Thyroid gland (tissue), 4 donors: ENCODE measurements around the gene RUVBL1. TPM values are rescaled to one million over a fixed set of nuclear protein-coding genes. Genes with fewer than 3 reads are reported as not detected.

Experiments
- DNase-seq, 2 donors: peaks; one replicate each; pipeline ENCODE4 v3.0.0-alpha.2; 2019
- H3K27ac ChIP-seq, 3 donors: fragments of 200-600 bp; sonication (generic); 1 replicate in 2 of 3; 2 replicates in 1 of 3; pipeline ENCODE4 v1.5.1; 2016 to 2019; ENCODE audit warnings: mild to moderate bottlenecking in 1 of 3, moderate library complexity in 1 of 3
- H3K27me3 ChIP-seq: fragments of 200-600 bp; sonication (generic); one replicate; pipeline ENCODE4 v1.5.1; 2019
- H3K36me3 ChIP-seq, 2 donors: fragments of 200-600 bp; sonication (generic); one replicate each; pipeline ENCODE4 v1.5.1; 2016 to 2019
- H3K4me1 ChIP-seq, 2 donors: fragments of 200-600 bp; sonication (generic); one replicate each; pipeline ENCODE4 v1.5.1; 2017 to 2019
- H3K4me3 ChIP-seq, 3 donors: fragments of 200-600 bp; sonication (generic); replicated peaks in 1 of 3; 1 replicate in 2 of 3; 2 replicates in 1 of 3; pipeline ENCODE4 v1.5.1; 2016; ENCODE audit warnings: mild to moderate bottlenecking in 1 of 3
- H3K9me3 ChIP-seq: fragments of 200-600 bp; sonication (generic); one replicate; pipeline ENCODE4 v1.5.1; 2017
- POLR2A ChIP-seq, 2 donors: fragments of 450-650 bp; IDR thresholded peaks; one replicate each; pipeline ENCODE4 v1.6.1; 2017; ENCODE audit warnings: antibody characterized with exemption in 2 of 2, mild to moderate bottlenecking in 2 of 2, moderate library complexity in 1 of 2
- WGBS, 2 donors: methylation state at CpG; one replicate each; pipeline ENCODE4 v1.1.5; 2017; 5-methylcytosine and 5-hydroxymethylcytosine counted together
- intact Hi-C: fragments of 100-400 bp; cut with DNase I; formaldehyde crosslinking; loops from one replicate; pipeline ENCODE4 v1.15.1; 2023
- total RNA-seq, 4 donors: library from RNA; depleted of rRNA; stranded (reverse); fragments of >200 nt; gene quantifications; one replicate each; pipeline ENCODE4 v1.2.3, GENCODE V29; 2016
- TF ChIP-seq, protein P1 (sequence below), 6 experiments: fragments of 200-600 bp in 3 of 6; fragments of 450-650 bp in 3 of 6; sonication (generic) in 3 of 6; IDR thresholded peaks; one replicate each; pipeline ENCODE4 v1.5.1; 2016 to 2019; ENCODE audit warnings: antibody characterized with exemption in 6 of 6, mild to moderate bottlenecking in 2 of 6, inconsistent platforms in 1 of 6, moderate library complexity in 1 of 6

The RUVBL1 gene
- total RNA-seq, 4 donors from 2014 or later = 23.4 to 44.1 (median 29.6) TPM

DNA sequence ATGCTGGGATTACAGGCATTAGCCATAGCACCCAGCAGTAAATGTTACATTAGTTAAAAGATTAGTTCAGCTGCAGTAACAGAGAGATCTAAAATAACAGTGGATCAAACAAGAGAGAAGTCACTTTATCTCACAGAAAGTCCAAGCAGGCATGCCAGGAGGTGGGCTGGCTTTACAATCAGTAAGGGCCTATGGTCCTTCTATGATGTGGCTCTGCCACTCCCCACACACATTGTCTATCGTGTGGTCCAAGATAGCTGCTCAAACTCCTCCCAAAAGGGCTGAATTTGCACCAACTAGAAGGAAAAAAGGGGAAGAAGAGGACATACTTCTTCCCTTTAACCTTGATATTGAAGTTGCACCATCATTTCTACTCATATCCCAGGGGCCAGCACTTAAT is 4.6 kb upstream of the RUVBL1 start:
- DNase-seq = no peak
- Histone ChIP-seq H3K36me3 (no peaks in the 10 kb centered on the region), H3K4me1 (peaks cover 0 to 1% of the 10 kb centered on the region in 2 donors), H3K27me3 (no peaks in the 10 kb centered on the region), H3K4me3 (no peak overlapping the region), H3K9me3 (no peaks in the 10 kb centered on the region), H3K27ac (no peak overlapping the region)
- intact Hi-C loops = no loop called here
- TF ChIP-seq, protein P1, sequence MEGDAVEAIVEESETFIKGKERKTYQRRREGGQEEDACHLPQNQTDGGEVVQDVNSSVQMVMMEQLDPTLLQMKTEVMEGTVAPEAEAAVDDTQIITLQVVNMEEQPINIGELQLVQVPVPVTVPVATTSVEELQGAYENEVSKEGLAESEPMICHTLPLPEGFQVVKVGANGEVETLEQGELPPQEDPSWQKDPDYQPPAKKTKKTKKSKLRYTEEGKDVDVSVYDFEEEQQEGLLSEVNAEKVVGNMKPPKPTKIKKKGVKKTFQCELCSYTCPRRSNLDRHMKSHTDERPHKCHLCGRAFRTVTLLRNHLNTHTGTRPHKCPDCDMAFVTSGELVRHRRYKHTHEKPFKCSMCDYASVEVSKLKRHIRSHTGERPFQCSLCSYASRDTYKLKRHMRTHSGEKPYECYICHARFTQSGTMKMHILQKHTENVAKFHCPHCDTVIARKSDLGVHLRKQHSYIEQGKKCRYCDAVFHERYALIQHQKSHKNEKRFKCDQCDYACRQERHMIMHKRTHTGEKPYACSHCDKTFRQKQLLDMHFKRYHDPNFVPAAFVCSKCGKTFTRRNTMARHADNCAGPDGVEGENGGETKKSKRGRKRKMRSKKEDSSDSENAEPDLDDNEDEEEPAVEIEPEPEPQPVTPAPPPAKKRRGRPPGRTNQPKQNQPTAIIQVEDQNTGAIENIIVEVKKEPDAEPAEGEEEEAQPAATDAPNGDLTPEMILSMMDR (IDR thresholded peaks at IDR 0.05) = no peak
- no peak for TF ChIP-seq POLR2A (IDR thresholded peaks at IDR 0.05)
- 55 to 68% methylated on average over 1 of the region's 1 CpG for WGBS, 2 donors

DNA sequence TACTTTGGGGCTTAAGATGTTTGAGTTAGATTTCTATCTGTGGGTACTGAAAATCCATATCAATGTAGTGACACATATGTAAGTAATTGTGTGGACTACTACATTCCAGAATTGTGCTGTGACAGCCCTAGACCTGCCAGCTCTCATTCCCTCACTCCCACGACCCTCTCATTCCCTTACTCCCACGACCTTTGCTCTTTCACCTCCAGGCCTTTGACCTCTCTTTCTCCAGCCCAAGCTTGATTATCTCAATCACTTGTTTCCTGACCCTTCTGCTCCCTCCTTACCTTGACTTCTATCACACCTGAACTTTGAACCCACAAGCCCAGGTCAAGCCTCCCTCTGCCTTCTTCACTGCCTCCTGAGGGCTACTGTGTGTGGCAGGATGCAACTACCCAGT is 3.6 kb upstream of the RUVBL1 start:
- no peak for DNase-seq
- H3K4me1 ChIP-seq = peaks cover 9% of the 10 kb centered on the region in 2 donors
- H3K27ac ChIP-seq = no peak overlapping the region
- H3K4me3 ChIP-seq = no peak overlapping the region
- H3K36me3 ChIP-seq = no peaks in the 10 kb centered on the region
- 51 to 58% methylated on average over 2 of the region's 2 CpGs for WGBS, 2 donors
- no peak for TF ChIP-seq POLR2A (IDR thresholded peaks at IDR 0.05)
- TF ChIP-seq, protein P1 (IDR thresholded peaks at IDR 0.05) = no peak
- intact Hi-C loops = no loop called here
- no peaks in the 10 kb centered on the region for H3K27me3 ChIP-seq
- no peaks in the 10 kb centered on the region for H3K9me3 ChIP-seq

DNA sequence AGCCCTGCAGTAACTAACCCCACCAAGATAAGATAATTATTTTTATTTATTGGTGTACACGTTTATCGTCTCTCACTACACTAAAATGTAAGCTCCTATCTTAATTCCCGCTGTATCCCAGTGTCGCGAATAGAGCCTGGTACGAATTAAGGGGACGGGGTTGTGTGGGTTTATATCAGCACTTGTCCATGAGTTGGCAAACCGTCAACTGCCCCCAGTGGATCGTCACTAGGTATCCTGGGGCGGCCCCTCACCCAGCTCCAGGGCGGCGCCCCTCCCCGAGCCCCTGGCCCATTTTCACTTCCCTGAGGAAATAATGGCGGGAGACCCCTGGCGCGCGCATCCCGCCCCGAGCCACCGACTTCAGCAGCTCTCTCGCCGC is 465 bp downstream of the RUVBL1 start:
- DNase-seq = no peak
- WGBS, 2 donors = 1 to 2% methylated on average over 15 of the region's 22 CpGs
- intact Hi-C loops = no loop called here

DNA sequence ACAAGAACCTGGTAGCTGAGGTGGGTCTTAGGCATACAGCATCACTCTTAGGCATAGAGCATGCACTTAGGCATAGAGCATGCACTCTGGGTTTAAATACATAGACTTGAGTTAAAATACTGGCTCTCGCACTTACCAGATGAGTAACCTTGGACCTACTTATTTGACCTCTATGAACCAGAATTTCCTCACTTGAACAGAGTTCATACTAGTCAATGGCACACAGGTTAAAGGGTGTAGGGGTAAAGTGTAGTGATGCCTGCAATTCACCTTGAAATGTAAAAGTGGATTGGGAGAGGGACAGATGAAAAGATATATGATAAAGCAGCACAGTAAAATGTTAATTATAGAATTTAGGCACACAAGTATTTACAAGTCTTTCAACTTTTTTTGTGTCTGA is 1.6 kb downstream of the RUVBL1 start:
- intact Hi-C loops = no loop called here
- Histone ChIP-seq H3K36me3 (no peaks in the 10 kb centered on the region), H3K27me3 (no peaks in the 10 kb centered on the region), H3K4me1 (peaks cover 9 to 10% of the 10 kb centered on the region in 2 donors), H3K9me3 (no peaks in the 10 kb centered on the region), H3K4me3 (no peak overlapping the region), H3K27ac (no peak overlapping the region)
- no peak for TF ChIP-seq POLR2A (IDR thresholded peaks at IDR 0.05)
- TF ChIP-seq, protein P1 (IDR thresholded peaks at IDR 0.05) = no peak
- DNase-seq = no peak
- 89 to 91% methylated on average over 1 of the region's 1 CpG for WGBS, 2 donors

More for the DNA sequence above, 465 bp downstream of the RUVBL1 start:
- no peaks in the 10 kb centered on the region for H3K27me3 ChIP-seq
- no peak for TF ChIP-seq POLR2A (IDR thresholded peaks at IDR 0.05)
- TF ChIP-seq, protein P1 (IDR thresholded peaks at IDR 0.05) = no peak
- no peaks in the 10 kb centered on the region for H3K9me3 ChIP-seq
- H3K27ac ChIP-seq = peak overlapping the region in 2 of 3 donors; percentile 32 to 62
- H3K4me3 ChIP-seq = peak overlapping the region; percentile 2 to 97 (median 88)
- H3K4me1 ChIP-seq = peaks cover 9 to 10% of the 10 kb centered on the region in 2 donors
- no peaks in the 10 kb centered on the region for H3K36me3 ChIP-seq

DNA sequence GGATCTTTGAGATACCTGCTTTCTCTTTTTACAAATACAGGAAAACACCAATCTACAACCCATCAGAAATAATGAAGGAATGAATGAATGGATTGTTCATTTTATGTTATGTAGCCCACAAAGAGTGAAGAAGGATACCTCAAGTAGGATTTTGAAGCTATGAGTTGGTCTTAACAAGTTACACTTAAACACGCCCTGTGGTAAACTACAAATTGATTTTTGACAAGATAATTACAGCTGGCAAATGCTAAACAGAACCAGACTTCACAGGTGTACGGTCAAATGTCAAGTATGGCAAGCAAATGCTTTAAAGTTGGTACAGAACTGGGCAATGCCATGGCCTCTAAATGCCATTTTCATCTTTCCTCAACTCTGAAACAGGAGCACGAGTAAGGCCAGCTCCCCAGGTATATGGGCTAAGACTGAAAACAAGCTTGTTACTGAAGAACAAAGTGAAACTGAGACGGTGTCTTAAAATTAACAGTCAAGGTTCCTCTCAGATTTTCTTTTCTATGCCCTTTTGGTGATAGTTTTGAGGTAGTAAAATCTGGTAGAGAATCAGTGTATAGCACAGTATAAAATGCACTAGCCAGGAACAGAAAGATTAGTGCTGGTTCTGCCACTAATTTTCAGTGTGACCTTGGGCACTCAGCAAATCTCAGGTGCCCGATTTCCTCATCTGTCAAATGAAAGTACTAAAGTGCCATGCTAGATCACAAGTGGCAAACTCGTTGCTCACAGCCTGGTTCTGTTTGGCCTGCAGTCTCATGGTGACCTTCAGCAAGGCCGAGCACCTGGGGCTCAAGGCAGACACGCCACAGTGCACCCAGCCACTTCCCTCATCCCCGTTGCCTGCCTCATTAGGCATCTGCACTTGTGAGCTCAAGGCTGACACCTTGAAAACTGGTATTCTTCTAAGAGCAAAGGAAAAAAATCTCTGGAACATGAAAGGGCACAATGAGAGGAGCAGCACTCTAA is 9.5 kb downstream of the RUVBL1 start:
- DNase-seq = peak; percentile 33 to 52
- H3K27me3 ChIP-seq = no peaks in the 10 kb centered on the region
- H3K4me1 ChIP-seq = peaks cover 0 to 4% of the 10 kb centered on the region in 2 donors
- H3K27ac ChIP-seq = no peak overlapping the region
- no peak overlapping the region for H3K4me3 ChIP-seq
- 71% methylated on average over 9 of the region's 9 CpGs for WGBS, 2 donors
- intact Hi-C loops = no loop called here
- H3K9me3 ChIP-seq = no peaks in the 10 kb centered on the region
- TF ChIP-seq POLR2A (IDR thresholded peaks at IDR 0.05) = no peak
- TF ChIP-seq, protein P1 (IDR thresholded peaks at IDR 0.05) = no peak
- H3K36me3 ChIP-seq = no peaks in the 10 kb centered on the region
